HCT116 (cell line): ENCODE measurements around the gene IL1RAPL2. TPM values are rescaled to one million over a fixed set of nuclear protein-coding genes. Genes with fewer than 3 reads are reported as not detected.

Source experiments
- ATAC-seq: fragments of 200-7000 bp; cut with Tn5 transposase; 2 replicates; pipeline ENCODE4 v1.9.1; 2020; ENCODE audit warnings: mild to moderate bottlenecking, moderate library complexity
- BruUV-seq: library from RNA; stranded (reverse); fragments of 400-500 nt; replicated peaks from 2 replicates; lab custom pipeline; 2021; lab: Mats Ljungman, UMichigan
- CTCF ChIA-PET: fragments of 300-600 bp; sonication (Branson Sonifier 250); formaldehyde crosslinking; loops from one replicate; lab custom pipeline; 2021; ENCODE audit warnings: antibody characterized with exemption; lab: Charles Lee
- POLR2A ChIA-PET: fragments of 300-600, 350-600 bp; sonication (Branson Sonifier 250); formaldehyde crosslinking; loops from one replicate; lab custom pipeline; 2021; ENCODE audit warnings: antibody characterized with exemption; lab: Charles Lee
- RAD21 ChIA-PET, 2 experiments: fragments of 300-600 bp; sonication (Branson Sonifier 250); formaldehyde crosslinking; loops; one replicate each; lab custom pipeline; 2023; ENCODE audit warnings: low total read pairs in 2 of 2; ENCODE audit not compliant: uncharacterized antibody in 2 of 2, unreplicated experiment in 2 of 2, low non-redundant PET in 1 of 2; lab: Charles Lee
- DNase-seq: peaks from one replicate; pipeline ENCODE4 v3.0.0-alpha.2; 2010; ENCODE audit warnings: low read depth, low spot score
- H2AFZ ChIP-seq: fragments of 200-600 bp; shearing (Covaris generic), sonication (generic); 2 replicates; pipeline ENCODE4 v1.6.1; 2017; ENCODE audit warnings: low read depth, mixed run types, mixed read lengths, antibody characterized with exemption, low read length; ENCODE audit not compliant: poor library complexity, severe bottlenecking
- H3K27ac ChIP-seq: 2 replicates; pipeline ENCODE4 v1.5.1; 2012; ENCODE audit warnings: low read depth, low read length
- H3K27me3 ChIP-seq: fragments of 200-600 bp; sonication (generic); 2 replicates; pipeline ENCODE4 v1.6.1; 2016; ENCODE audit warnings: mixed run types, low read length, mixed read lengths; ENCODE audit not compliant: insufficient read depth
- H3K36me3 ChIP-seq, 2 experiments: fragments of 200-500 bp in 1 of 2; fragments of 200-600 bp in 1 of 2; sonication (Bioruptor generic) in 1 of 2; sonication (generic) in 1 of 2; 2 replicates each; pipeline versions ENCODE4 v1.5.1 to v1.6.1; 2014 to 2016; ENCODE audit warnings: low read length in 2 of 2, inconsistent platforms in 1 of 2, mixed read lengths in 1 of 2, mixed run types in 1 of 2; ENCODE audit not compliant: insufficient read depth in 2 of 2, control insufficient read depth in 1 of 2
- H3K4me1 ChIP-seq, 2 experiments: fragments of 200-600 bp in 1 of 2; sonication (generic) in 1 of 2; 2 replicates each; pipeline versions ENCODE4 v1.5.1 to v1.6.1; 2012 to 2017; ENCODE audit warnings: low read length in 2 of 2, inconsistent platforms in 1 of 2, mild to moderate bottlenecking in 1 of 2, mixed read lengths in 1 of 2, mixed run types in 1 of 2, moderate library complexity in 1 of 2; ENCODE audit not compliant: insufficient read depth in 2 of 2, control insufficient read depth in 1 of 2
- H3K4me2 ChIP-seq: fragments of 200-600 bp; sonication (generic); 2 replicates; pipeline ENCODE4 v1.6.1; 2017; ENCODE audit warnings: mixed run types, low read length, mixed read lengths
- H3K4me3 ChIP-seq, 2 experiments: fragments of 200-600 bp in 1 of 2; sonication (generic) in 1 of 2; replicated peaks in 1 of 2; 2 replicates each; pipeline ENCODE4 v1.5.1; 2011 to 2016; ENCODE audit warnings: low read length in 2 of 2, control low read depth in 1 of 2, low read depth in 1 of 2, mild to moderate bottlenecking in 1 of 2, mixed read lengths in 1 of 2, mixed run types in 1 of 2
- H3K79me2 ChIP-seq: fragments of 200-600 bp; sonication (generic); 2 replicates; pipeline ENCODE4 v1.6.1; 2017; ENCODE audit warnings: mild to moderate bottlenecking, mixed run types, low read length, moderate library complexity, mixed read lengths; ENCODE audit not compliant: insufficient read depth
- H3K9ac ChIP-seq: fragments of 200-600 bp; sonication (generic); 2 replicates; pipeline ENCODE4 v1.6.1; 2016; ENCODE audit warnings: low read length, mixed read lengths
- H3K9me2 ChIP-seq: fragments of 200-600 bp; sonication (generic), shearing (Covaris generic); 2 replicates; pipeline ENCODE4 v1.6.1; 2017; ENCODE audit warnings: mixed run types, mild to moderate bottlenecking, moderate library complexity; ENCODE audit not compliant: insufficient read depth
- H3K9me3 ChIP-seq, 2 experiments: fragments of 200-500 bp in 1 of 2; fragments of 200-600 bp in 1 of 2; sonication (Bioruptor generic) in 1 of 2; sonication (generic) in 1 of 2; 2 replicates each; pipeline ENCODE4 v1.6.1; 2014 to 2017; ENCODE audit warnings: low read length in 2 of 2, mixed read lengths in 2 of 2, inconsistent platforms in 1 of 2, low read depth in 1 of 2, mild to moderate bottlenecking in 1 of 2, mixed run types in 1 of 2, moderate library complexity in 1 of 2; ENCODE audit not compliant: control insufficient read depth in 1 of 2, insufficient read depth in 1 of 2
- H4K20me1 ChIP-seq: fragments of 200-600 bp; sonication (generic), shearing (Covaris generic); 2 replicates; pipeline ENCODE4 v1.6.1; 2017; ENCODE audit warnings: mixed run types, mild to moderate bottlenecking, moderate library complexity; ENCODE audit not compliant: insufficient read depth
- CBX3 ChIP-seq: IDR thresholded peaks from 2 replicates; pipeline ENCODE4 v1.6.1; 2012; ENCODE audit warnings: low read depth
- CEBPB ChIP-seq: IDR thresholded peaks from 2 replicates; pipeline ENCODE4 v1.6.1; 2012; ENCODE audit warnings: low read depth
- EZH2 ChIP-seq: fragments of 200-600 bp; sonication (generic); IDR thresholded peaks from 2 replicates; pipeline ENCODE4 v1.6.1; 2017; ENCODE audit warnings: antibody characterized with exemption, mixed run types
- FOSL1 ChIP-seq: IDR thresholded peaks from 2 replicates; pipeline ENCODE4 v1.6.1; 2012; ENCODE audit warnings: low read depth
- POLR2AphosphoS5 ChIP-seq: IDR thresholded peaks from 2 replicates; pipeline ENCODE4 v1.6.1; 2011; ENCODE audit warnings: mild to moderate bottlenecking, low read depth, low read length, moderate library complexity
- RAD21 ChIP-seq: IDR thresholded peaks from 2 replicates; pipeline ENCODE4 v1.6.1; 2012; ENCODE audit warnings: low read depth, mild to moderate bottlenecking
- SIN3A ChIP-seq: IDR thresholded peaks from 2 replicates; pipeline ENCODE4 v1.6.1; 2012; ENCODE audit warnings: low read depth
- TCF7L2 ChIP-seq: IDR thresholded peaks from 2 replicates; pipeline ENCODE4 v1.7.0; 2011; ENCODE audit warnings: borderline replicate concordance, inconsistent platforms; ENCODE audit not compliant: insufficient read depth, insufficient read length; ENCODE audit errors: extremely low read depth
- ZNF274 ChIP-seq: fragments of 200-500 bp; sonication (Bioruptor generic); IDR thresholded peaks from 2 replicates; pipeline ENCODE4 v1.6.1; 2014; ENCODE audit warnings: mild to moderate bottlenecking, low read depth, low read length, inconsistent platforms
- intact Hi-C: fragments of 100-400 bp; cut with micrococcal nuclease; formaldehyde crosslinking; loops from 2 replicates; pipeline ENCODE4 v1.10.0; 2022
- total RNA-seq: library from RNA; stranded (reverse); gene quantifications from one replicate; pipeline ENCODE4 v1.2.1, GENCODE V29; 2021; ENCODE audit not compliant: unreplicated experiment
- TF ChIP-seq, protein P1 (sequence below): IDR thresholded peaks from 2 replicates; pipeline ENCODE4 v1.6.1; 2011; ENCODE audit warnings: mild to moderate bottlenecking, low read length, moderate library complexity; ENCODE audit not compliant: insufficient replicate concordance; ENCODE audit errors: extremely low read depth
- TF ChIP-seq, protein P2 (sequence below), 3 experiments: fragments of 200-600 bp in 1 of 3; sonication (generic) in 1 of 3; IDR thresholded peaks in 2 of 3; conservative IDR thresholded peaks in 1 of 3; 2 replicates each; pipeline ENCODE4 v1.5.1; 2012 to 2017; ENCODE audit warnings: low read depth in 2 of 3, low read length in 2 of 3, antibody characterized with exemption in 1 of 3, borderline replicate concordance in 1 of 3, control low read depth in 1 of 3, mild to moderate bottlenecking in 1 of 3, mixed read lengths in 1 of 3, mixed run types in 1 of 3, moderate library complexity in 1 of 3; ENCODE audit not compliant: insufficient read depth in 1 of 3
- TF ChIP-seq, protein P3 (sequence below): IDR thresholded peaks from 2 replicates; pipeline ENCODE4 v1.6.1; 2012
- TF ChIP-seq, protein P4 (sequence below): IDR thresholded peaks from 2 replicates; pipeline ENCODE4 v1.6.1; 2012; ENCODE audit warnings: low read depth

The IL1RAPL2 gene
- total RNA-seq, 1 experiment from 2014 or later, result not detected

DNA sequence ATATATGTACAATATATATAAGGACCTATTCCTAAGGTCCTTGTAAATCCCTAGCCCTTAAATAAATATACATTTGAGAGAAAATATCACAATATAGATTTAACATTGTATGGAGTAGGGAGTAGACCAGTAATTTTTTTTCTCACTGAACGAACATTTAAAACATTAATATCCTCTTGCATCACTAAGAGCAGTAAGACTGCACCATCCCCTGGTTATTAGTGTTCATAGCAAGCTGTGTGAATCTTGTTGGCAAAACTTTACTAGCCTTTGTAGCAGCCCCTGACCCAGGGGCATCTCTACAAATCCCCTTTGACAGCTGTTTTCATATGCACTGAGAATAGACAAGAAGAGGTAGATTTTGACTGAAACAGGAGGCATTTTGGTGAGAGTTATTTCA, 146.5 kb downstream of the IL1RAPL2 start:
- no peaks in the 10 kb centered on the region for H3K36me3 ChIP-seq
- no peak overlapping the region for H3K27ac ChIP-seq
- ChIA-PET CTCF (no interaction called here), POLR2A (no interaction called here), RAD21 (no interaction called here)
- ATAC-seq (no peak), DNase-seq (no peak)
- no peaks in the 10 kb centered on the region for H4K20me1 ChIP-seq
- no peak for TF ChIP-seq POLR2AphosphoS5
- TF ChIP-seq, protein P1, sequence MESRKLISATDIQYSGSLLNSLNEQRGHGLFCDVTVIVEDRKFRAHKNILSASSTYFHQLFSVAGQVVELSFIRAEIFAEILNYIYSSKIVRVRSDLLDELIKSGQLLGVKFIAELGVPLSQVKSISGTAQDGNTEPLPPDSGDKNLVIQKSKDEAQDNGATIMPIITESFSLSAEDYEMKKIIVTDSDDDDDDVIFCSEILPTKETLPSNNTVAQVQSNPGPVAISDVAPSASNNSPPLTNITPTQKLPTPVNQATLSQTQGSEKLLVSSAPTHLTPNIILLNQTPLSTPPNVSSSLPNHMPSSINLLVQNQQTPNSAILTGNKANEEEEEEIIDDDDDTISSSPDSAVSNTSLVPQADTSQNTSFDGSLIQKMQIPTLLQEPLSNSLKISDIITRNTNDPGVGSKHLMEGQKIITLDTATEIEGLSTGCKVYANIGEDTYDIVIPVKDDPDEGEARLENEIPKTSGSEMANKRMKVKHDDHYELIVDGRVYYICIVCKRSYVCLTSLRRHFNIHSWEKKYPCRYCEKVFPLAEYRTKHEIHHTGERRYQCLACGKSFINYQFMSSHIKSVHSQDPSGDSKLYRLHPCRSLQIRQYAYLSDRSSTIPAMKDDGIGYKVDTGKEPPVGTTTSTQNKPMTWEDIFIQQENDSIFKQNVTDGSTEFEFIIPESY, result no peak
- TF ChIP-seq, protein P2, sequence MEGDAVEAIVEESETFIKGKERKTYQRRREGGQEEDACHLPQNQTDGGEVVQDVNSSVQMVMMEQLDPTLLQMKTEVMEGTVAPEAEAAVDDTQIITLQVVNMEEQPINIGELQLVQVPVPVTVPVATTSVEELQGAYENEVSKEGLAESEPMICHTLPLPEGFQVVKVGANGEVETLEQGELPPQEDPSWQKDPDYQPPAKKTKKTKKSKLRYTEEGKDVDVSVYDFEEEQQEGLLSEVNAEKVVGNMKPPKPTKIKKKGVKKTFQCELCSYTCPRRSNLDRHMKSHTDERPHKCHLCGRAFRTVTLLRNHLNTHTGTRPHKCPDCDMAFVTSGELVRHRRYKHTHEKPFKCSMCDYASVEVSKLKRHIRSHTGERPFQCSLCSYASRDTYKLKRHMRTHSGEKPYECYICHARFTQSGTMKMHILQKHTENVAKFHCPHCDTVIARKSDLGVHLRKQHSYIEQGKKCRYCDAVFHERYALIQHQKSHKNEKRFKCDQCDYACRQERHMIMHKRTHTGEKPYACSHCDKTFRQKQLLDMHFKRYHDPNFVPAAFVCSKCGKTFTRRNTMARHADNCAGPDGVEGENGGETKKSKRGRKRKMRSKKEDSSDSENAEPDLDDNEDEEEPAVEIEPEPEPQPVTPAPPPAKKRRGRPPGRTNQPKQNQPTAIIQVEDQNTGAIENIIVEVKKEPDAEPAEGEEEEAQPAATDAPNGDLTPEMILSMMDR (IDR thresholded peaks at IDR 0.05 in 2 of 3, conservative IDR thresholded peaks at IDR 0.05 in 1 of 3; ENCODE audit: borderline replicate concordance in 1 of 3, insufficient read depth in 1 of 3, low read depth in 2 of 3, low read length in 2 of 3), result no peak
- H2AFZ ChIP-seq, result no peak overlapping the region
- no peaks in the 10 kb centered on the region for H3K79me2 ChIP-seq
- no peak overlapping the region for H3K4me2 ChIP-seq
- BruUV-seq, result no TSS peak
- H3K9ac ChIP-seq, result no peak overlapping the region
- H3K27me3 ChIP-seq, result no peaks in the 10 kb centered on the region
- intact Hi-C loops, result no loop called here
- no peaks in the 10 kb centered on the region for H3K9me2 ChIP-seq
- H3K4me1 ChIP-seq, result no peaks in the 10 kb centered on the region
- no peak overlapping the region for H3K4me3 ChIP-seq
- H3K9me3 ChIP-seq, result no peaks in the 10 kb centered on the region

GRCh38 chrX:104721854-104722253, 155.9 kb downstream of the IL1RAPL2 start:
- TF ChIP-seq CBX3 (no peak), CEBPB (no peak), ZNF274 (no peak), FOSL1 (no peak), SIN3A (no peak), RAD21 (no peak), EZH2 (no peak), TCF7L2 (no peak)
- TF ChIP-seq, protein P3, sequence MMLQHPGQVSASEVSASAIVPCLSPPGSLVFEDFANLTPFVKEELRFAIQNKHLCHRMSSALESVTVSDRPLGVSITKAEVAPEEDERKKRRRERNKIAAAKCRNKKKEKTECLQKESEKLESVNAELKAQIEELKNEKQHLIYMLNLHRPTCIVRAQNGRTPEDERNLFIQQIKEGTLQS, result no peak
- TF ChIP-seq, protein P4, sequence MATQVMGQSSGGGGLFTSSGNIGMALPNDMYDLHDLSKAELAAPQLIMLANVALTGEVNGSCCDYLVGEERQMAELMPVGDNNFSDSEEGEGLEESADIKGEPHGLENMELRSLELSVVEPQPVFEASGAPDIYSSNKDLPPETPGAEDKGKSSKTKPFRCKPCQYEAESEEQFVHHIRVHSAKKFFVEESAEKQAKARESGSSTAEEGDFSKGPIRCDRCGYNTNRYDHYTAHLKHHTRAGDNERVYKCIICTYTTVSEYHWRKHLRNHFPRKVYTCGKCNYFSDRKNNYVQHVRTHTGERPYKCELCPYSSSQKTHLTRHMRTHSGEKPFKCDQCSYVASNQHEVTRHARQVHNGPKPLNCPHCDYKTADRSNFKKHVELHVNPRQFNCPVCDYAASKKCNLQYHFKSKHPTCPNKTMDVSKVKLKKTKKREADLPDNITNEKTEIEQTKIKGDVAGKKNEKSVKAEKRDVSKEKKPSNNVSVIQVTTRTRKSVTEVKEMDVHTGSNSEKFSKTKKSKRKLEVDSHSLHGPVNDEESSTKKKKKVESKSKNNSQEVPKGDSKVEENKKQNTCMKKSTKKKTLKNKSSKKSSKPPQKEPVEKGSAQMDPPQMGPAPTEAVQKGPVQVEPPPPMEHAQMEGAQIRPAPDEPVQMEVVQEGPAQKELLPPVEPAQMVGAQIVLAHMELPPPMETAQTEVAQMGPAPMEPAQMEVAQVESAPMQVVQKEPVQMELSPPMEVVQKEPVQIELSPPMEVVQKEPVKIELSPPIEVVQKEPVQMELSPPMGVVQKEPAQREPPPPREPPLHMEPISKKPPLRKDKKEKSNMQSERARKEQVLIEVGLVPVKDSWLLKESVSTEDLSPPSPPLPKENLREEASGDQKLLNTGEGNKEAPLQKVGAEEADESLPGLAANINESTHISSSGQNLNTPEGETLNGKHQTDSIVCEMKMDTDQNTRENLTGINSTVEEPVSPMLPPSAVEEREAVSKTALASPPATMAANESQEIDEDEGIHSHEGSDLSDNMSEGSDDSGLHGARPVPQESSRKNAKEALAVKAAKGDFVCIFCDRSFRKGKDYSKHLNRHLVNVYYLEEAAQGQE, result no peak
- TF ChIP-seq, all 23 proteins: peak for 0
- POLR2A ChIA-PET, result no interaction called here
- H3K4me1 ChIP-seq, result no peaks in the 10 kb centered on the region
- H4K20me1 ChIP-seq, result no peaks in the 10 kb centered on the region
- no peaks in the 10 kb centered on the region for H3K27me3 ChIP-seq
- ATAC-seq (no peak), DNase-seq (no peak)
- no peak overlapping the region for H3K4me3 ChIP-seq
- no peaks in the 10 kb centered on the region for H3K36me3 ChIP-seq
- intact Hi-C loops, result no loop called here
- no peak overlapping the region for H3K27ac ChIP-seq
- H3K79me2 ChIP-seq, result no peaks in the 10 kb centered on the region
- RAD21 ChIA-PET, result no interaction called here
- no peaks in the 10 kb centered on the region for H3K9me3 ChIP-seq
- H2AFZ ChIP-seq, result no peak overlapping the region
- H3K9me2 ChIP-seq, result no peaks in the 10 kb centered on the region
- CTCF ChIA-PET, result no interaction called here
- no TSS peak for BruUV-seq
- no peak overlapping the region for H3K9ac ChIP-seq
- H3K4me2 ChIP-seq, result no peak overlapping the region
